Uterus (tissue), 4 donors: Measurements from ENCODE around the gene FMO3. TPM values are rescaled to one million over a fixed set of nuclear protein-coding genes. Genes with fewer than 3 reads are reported as not detected.

Source experiments
- DNase-seq, 2 donors: peaks; one replicate each; pipeline ENCODE4 v3.0.0-alpha.2; 2019 to 2020
- H3K27ac ChIP-seq, 2 donors: fragments of 200-600 bp; sonication (generic); 1 replicate in 1 of 2; 2 replicates in 1 of 2; pipeline ENCODE4 v1.5.1; 2016 to 2018
- H3K27me3 ChIP-seq, 2 donors: fragments of 200-600 bp; sonication (generic); one replicate each; pipeline ENCODE4 v1.5.1; 2018 to 2019; ENCODE audit warnings: control low read depth in 1 of 2
- H3K36me3 ChIP-seq, 2 donors: fragments of 200-600 bp; sonication (generic); one replicate each; pipeline ENCODE4 v1.5.1; 2019; ENCODE audit warnings: control low read depth in 1 of 2
- H3K4me1 ChIP-seq, 2 donors: fragments of 200-600 bp; sonication (generic); one replicate each; pipeline ENCODE4 v1.5.1; 2018 to 2019; ENCODE audit warnings: control low read depth in 1 of 2
- H3K4me3 ChIP-seq, 2 donors: fragments of 200-600 bp; sonication (generic); 1 replicate in 1 of 2; 2 replicates in 1 of 2; pipeline ENCODE4 v1.5.1; 2018 to 2019; ENCODE audit warnings: mild to moderate bottlenecking in 1 of 2
- H3K9me3 ChIP-seq, 2 donors: fragments of 200-600 bp; sonication (generic); one replicate each; pipeline ENCODE4 v1.5.1; 2019; ENCODE audit warnings: control low read depth in 1 of 2
- CTCF ChIP-seq, 4 experiments: fragments of 200-600 bp in 2 of 4; fragments of 450-650 bp in 2 of 4; sonication (generic) in 2 of 4; IDR thresholded peaks; one replicate each; pipeline ENCODE4 v1.5.1; 2016 to 2019; ENCODE audit warnings: antibody characterized with exemption in 4 of 4, mild to moderate bottlenecking in 2 of 4, moderate library complexity in 1 of 4
- POLR2A ChIP-seq, 2 donors: fragments of 450-650 bp; IDR thresholded peaks; one replicate each; pipeline ENCODE4 v1.6.1; 2016; ENCODE audit warnings: antibody characterized with exemption in 2 of 2, mild to moderate bottlenecking in 1 of 2, moderate library complexity in 1 of 2
- intact Hi-C: fragments of 100-400 bp; cut with DNase I; formaldehyde crosslinking; loops from one replicate; pipeline ENCODE4 v1.15.1; 2023; ENCODE audit warnings: low total_unique reads
- total RNA-seq, 4 donors: library from RNA; depleted of rRNA in 3 of 4; stranded (reverse); fragments of >200 nt in 3 of 4; gene quantifications; one replicate each; pipeline versions ENCODE4 v1.1.0 to v1.2.4, GENCODE V29; 2014 to 2023
- donor health status: DM: yes; HTN: yes; CAD: no.

Gene FMO3
- 10 to 100 TPM in 1 of 4 donors, 1 to 10 TPM in 1, under 1 TPM in 2; 0.14 to 30.9 (median 1.1) TPM for total RNA-seq

GRCh38 chr1:171090604-171091003, at the start of gene FMO3:
Gene FMO3 (plus strand): TSS chr1:171090905. CDS start chr1:171092659, 1,754 bp downstream.
- Histone ChIP-seq H3K9me3 (no peaks in the 10 kb centered on the region), H3K4me3 (no peak within 1 kb of the TSS), H3K4me1 (no peaks in the 10 kb centered on the region), H3K27me3 (no peaks in the 10 kb centered on the region), H3K36me3 (no peaks in the 10 kb centered on the region), H3K27ac (no peak within 1 kb of the TSS)
- intact Hi-C loops, result no loop called here
- no peak for TF ChIP-seq POLR2A (IDR thresholded peaks at IDR 0.05)
- no peak for TF ChIP-seq CTCF (IDR thresholded peaks at IDR 0.05)
- DNase-seq, result no peak

GRCh38 chr1:171048014-171048413, 42.7 kb upstream of the FMO3 start:
- H3K9me3 ChIP-seq, result peaks cover 0 to 6% of the 10 kb centered on the region in 2 donors
- TF ChIP-seq POLR2A (IDR thresholded peaks at IDR 0.05) (no peak), CTCF (IDR thresholded peaks at IDR 0.05) (no peak)
- H3K27ac ChIP-seq, result no peak overlapping the region

GRCh38 chr1:171052977-171053376, 37.7 kb upstream of the FMO3 start:
- no peaks in the 10 kb centered on the region for H3K27me3 ChIP-seq
- H3K36me3 ChIP-seq, result no peaks in the 10 kb centered on the region
- H3K27ac ChIP-seq, result no peak overlapping the region
- no peaks in the 10 kb centered on the region for H3K9me3 ChIP-seq
- intact Hi-C loops, result no loop called here
- TF ChIP-seq CTCF (IDR thresholded peaks at IDR 0.05), result no peak
- no peak for TF ChIP-seq POLR2A (IDR thresholded peaks at IDR 0.05)
- DNase-seq, result no peak
- H3K4me3 ChIP-seq, result no peak overlapping the region
- H3K4me1 ChIP-seq, result no peaks in the 10 kb centered on the region

More at GRCh38 chr1:171048014-171048413, 42.7 kb upstream of the FMO3 start:
- H3K4me1 ChIP-seq, result no peaks in the 10 kb centered on the region
- H3K4me3 ChIP-seq, result no peak overlapping the region
- DNase-seq, result no peak
- no peaks in the 10 kb centered on the region for H3K36me3 ChIP-seq
- intact Hi-C loops, result no loop called here
- no peaks in the 10 kb centered on the region for H3K27me3 ChIP-seq

- Histone ChIP-seq H3K27me3 (no peaks in the 10 kb centered on the region), H3K36me3 (no peaks in the 10 kb centered on the region), H3K27ac (no peak overlapping the region), H3K4me1 (no peaks in the 10 kb centered on the region), H3K9me3 (no peaks in the 10 kb centered on the region), H3K4me3 (no peak overlapping the region)
- no peak for TF ChIP-seq POLR2A (IDR thresholded peaks at IDR 0.05)
- TF ChIP-seq CTCF (IDR thresholded peaks at IDR 0.05), result no peak
- DNase-seq, result no peak
- intact Hi-C loops, result no loop called here
Observed at GRCh38 chr1:171055966-171056643, 34.6 kb upstream of the FMO3 start.

- intact Hi-C loops, result no loop called here
- Histone ChIP-seq H3K9me3 (no peaks in the 10 kb centered on the region), H3K27ac (no peak overlapping the region)
Observed at GRCh38 chr1:171061425-171062143, 29.1 kb upstream of the FMO3 start.

More at GRCh38 chr1:171061425-171062143, 29.1 kb upstream of the FMO3 start:
- no peak for TF ChIP-seq CTCF (IDR thresholded peaks at IDR 0.05)
- TF ChIP-seq POLR2A (IDR thresholded peaks at IDR 0.05), result no peak
- Histone ChIP-seq H3K4me3 (no peak overlapping the region), H3K36me3 (no peaks in the 10 kb centered on the region), H3K4me1 (no peaks in the 10 kb centered on the region), H3K27me3 (no peaks in the 10 kb centered on the region)
- no peak for DNase-seq
